Transverse colon (tissue), 3 donors: ENCODE measurements around the gene APLN.

ENCODE experiments used
- POLR2A ChIP-seq: fragments of 450-650 bp; IDR thresholded peaks from one replicate; pipeline ENCODE4 v1.6.1; 2016; ENCODE audit warnings: antibody characterized with exemption, mild to moderate bottlenecking, moderate library complexity
- TF ChIP-seq, protein P1 (sequence below), 5 experiments: fragments of 200-600 bp in 3 of 5; fragments of 450-650 bp in 2 of 5; sonication (generic) in 3 of 5; IDR thresholded peaks; 1 replicate in 2 of 5; 2 replicates in 3 of 5; pipeline ENCODE4 v1.5.1; 2016 to 2017; ENCODE audit warnings: antibody characterized with exemption in 5 of 5, inconsistent platforms in 3 of 5, mild to moderate bottlenecking in 2 of 5, moderate library complexity in 1 of 5

DNA sequence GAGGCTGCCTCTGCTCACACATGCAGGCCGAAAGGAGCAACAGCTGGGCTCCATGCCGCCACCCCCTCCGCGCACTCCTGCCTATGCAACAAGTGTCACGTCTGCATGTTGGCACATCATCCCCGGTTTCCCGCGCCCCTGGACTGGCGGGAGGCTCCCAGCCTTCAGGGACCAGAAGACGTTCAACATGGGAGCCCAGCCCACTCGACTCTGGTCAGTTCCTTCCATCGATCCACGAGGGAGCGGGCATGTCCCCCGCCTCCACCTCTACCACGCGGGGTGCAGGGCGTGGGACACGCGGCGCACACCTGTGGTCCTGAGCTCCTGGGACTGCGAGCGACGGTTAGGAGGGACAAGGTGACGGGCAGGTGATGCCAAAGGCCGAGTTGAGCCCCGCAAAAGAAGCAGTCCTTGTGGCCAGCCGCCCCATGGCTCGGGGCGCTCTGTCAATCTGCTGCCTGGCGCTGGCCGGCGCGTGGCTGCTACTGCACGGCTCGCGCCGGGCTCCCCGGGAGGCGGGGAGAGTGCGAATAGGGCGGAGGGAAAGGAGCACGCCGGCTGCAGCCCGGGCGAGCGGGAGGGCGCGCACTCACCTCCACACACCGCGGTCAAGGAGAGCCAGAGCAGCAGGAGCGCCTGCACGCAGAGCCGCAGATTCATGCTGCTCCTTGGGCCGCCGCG, 645 bp downstream of the APLN start:
- TF ChIP-seq, protein P1, sequence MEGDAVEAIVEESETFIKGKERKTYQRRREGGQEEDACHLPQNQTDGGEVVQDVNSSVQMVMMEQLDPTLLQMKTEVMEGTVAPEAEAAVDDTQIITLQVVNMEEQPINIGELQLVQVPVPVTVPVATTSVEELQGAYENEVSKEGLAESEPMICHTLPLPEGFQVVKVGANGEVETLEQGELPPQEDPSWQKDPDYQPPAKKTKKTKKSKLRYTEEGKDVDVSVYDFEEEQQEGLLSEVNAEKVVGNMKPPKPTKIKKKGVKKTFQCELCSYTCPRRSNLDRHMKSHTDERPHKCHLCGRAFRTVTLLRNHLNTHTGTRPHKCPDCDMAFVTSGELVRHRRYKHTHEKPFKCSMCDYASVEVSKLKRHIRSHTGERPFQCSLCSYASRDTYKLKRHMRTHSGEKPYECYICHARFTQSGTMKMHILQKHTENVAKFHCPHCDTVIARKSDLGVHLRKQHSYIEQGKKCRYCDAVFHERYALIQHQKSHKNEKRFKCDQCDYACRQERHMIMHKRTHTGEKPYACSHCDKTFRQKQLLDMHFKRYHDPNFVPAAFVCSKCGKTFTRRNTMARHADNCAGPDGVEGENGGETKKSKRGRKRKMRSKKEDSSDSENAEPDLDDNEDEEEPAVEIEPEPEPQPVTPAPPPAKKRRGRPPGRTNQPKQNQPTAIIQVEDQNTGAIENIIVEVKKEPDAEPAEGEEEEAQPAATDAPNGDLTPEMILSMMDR (IDR thresholded peaks at IDR 0.05), result no peak
- TF ChIP-seq POLR2A, result no peak
